Measurements from ENCODE around the gene PPP2R5B.

The PPP2R5B gene

DNA sequence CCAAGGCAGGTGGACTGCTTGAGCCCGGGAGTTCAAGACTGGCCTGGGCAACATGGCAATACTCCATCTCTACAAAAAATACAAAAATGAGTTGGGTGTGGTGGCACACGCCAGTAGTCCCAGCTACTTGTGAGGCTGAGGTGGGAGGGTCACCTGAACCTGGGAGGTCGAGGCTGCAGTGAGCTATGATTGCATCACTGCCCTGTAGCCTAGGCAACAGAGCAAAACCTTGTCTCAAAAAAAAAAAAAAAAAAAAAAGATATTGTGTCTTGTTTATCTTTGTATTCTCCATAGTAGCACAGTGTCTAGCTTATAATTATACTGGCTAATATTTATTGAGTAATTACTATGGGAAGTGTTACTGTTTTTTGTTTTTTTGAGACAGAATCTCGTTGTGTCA, 27.0 kb downstream of the PPP2R5B start:
- 70% methylated on average over 2 of the region's 4 CpGs for WGBS (ENCODE audit: insufficient coverage)
- Histone ChIP-seq H3K4me1 (ENCODE audit: control extremely low read depth in 1 of 4, control insufficient read depth in 4 of 4, insufficient read depth in 4 of 4, low read length in 3 of 4) (no peaks in the 10 kb centered on the region), H3K27me3 (replicated peaks in 2 of 5; ENCODE audit: control insufficient read depth in 4 of 5, insufficient read depth in 5 of 5, low read length in 4 of 5) (peaks cover 0 to 10% (median 4%) of the 10 kb centered on the region in 5 experiments), H3K4me3 (ENCODE audit: control insufficient read depth in 1 of 7, extremely low read depth in 1 of 7, insufficient read depth in 4 of 7, low read depth in 2 of 7, low read length in 6 of 7) (no peak overlapping the region), H3K36me3 (ENCODE audit: control insufficient read depth in 4 of 4, insufficient read depth in 4 of 4, low read length in 3 of 4) (no peaks in the 10 kb centered on the region), H3K27ac (ENCODE audit: insufficient read depth in 1 of 2, low read depth in 1 of 2, low read length in 2 of 2, poor library complexity in 1 of 2, severe bottlenecking in 2 of 2) (no peak overlapping the region), H3K9me3 (ENCODE audit: control extremely low read depth in 1 of 5, control insufficient read depth in 4 of 5, insufficient read depth in 2 of 5, low read depth in 1 of 5, low read length in 4 of 5) (no peaks in the 10 kb centered on the region)
- DNase-seq, result no peak
- ChIA-PET CTCF (interaction anchor here (0.9 to 1.2 kb wide), 4 partner anchors 16 to 48 kb away, joined by 3 read pairs; partner anchors contain the start of gene GPHA2), POLR2A (no interaction called here)

- Histone ChIP-seq H3K27me3 (replicated peaks in 2 of 5; ENCODE audit: control insufficient read depth in 4 of 5, insufficient read depth in 5 of 5, low read length in 4 of 5) (peaks cover 0 to 9% (median 4%) of the 10 kb centered on the region in 5 experiments), H3K4me1 (ENCODE audit: control extremely low read depth in 1 of 4, control insufficient read depth in 4 of 4, insufficient read depth in 4 of 4, low read length in 3 of 4) (no peaks in the 10 kb centered on the region), H3K27ac (ENCODE audit: insufficient read depth in 1 of 2, low read depth in 1 of 2, low read length in 2 of 2, poor library complexity in 1 of 2, severe bottlenecking in 2 of 2) (no peak overlapping the region), H3K36me3 (ENCODE audit: control insufficient read depth in 4 of 4, insufficient read depth in 4 of 4, low read length in 3 of 4) (no peaks in the 10 kb centered on the region), H3K9me3 (ENCODE audit: control extremely low read depth in 1 of 5, control insufficient read depth in 4 of 5, insufficient read depth in 2 of 5, low read depth in 1 of 5, low read length in 4 of 5) (no peaks in the 10 kb centered on the region), H3K4me3 (ENCODE audit: control insufficient read depth in 1 of 7, extremely low read depth in 1 of 7, insufficient read depth in 4 of 7, low read depth in 2 of 7, low read length in 6 of 7) (no peak overlapping the region)
- 83% methylated on average over 5 of the region's 5 CpGs for WGBS (ENCODE audit: insufficient coverage)
- CTCF ChIA-PET, result interaction anchor here (1.1 to 1.4 kb wide), 2 partner anchors 9 to 60 kb away, joined by 4 read pairs; no protein-coding TSS in a partner anchor
- POLR2A ChIA-PET, result no interaction called here
- no peak for DNase-seq
These were observed 29.7 kb downstream of the PPP2R5B start for GRCh38 chr11:64954201-64954600.

- POLR2A ChIA-PET, result no interaction called here
- CTCF ChIA-PET, result interaction anchor here (1.0 kb wide), 1 partner anchor 33 kb away, joined by 3 read pairs; no protein-coding TSS in a partner anchor
These were observed 35.0 kb downstream of the PPP2R5B start for GRCh38 chr11:64959498-64959897.

DNA sequence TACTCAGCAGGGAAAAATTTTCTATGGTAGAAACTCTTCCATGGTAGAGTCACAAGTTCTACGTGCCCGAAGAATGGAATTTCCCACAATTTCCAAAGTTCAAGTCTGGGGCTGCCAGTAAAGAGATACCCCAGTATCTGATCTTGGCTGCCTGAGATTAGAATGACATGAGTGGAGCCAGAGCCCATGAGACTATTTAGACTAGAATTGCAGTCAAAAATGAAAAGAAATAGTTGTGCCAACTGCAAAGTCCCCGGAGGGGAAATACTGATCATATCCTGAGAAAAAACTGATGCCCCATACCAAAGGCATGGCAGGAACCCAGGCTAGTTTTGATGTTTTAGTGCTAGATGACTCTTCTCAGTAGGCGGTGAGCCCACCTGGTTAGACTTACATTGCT, 36.2 kb downstream of the PPP2R5B start:
- Histone ChIP-seq H3K9me3 (ENCODE audit: control extremely low read depth in 1 of 5, control insufficient read depth in 4 of 5, insufficient read depth in 2 of 5, low read depth in 1 of 5, low read length in 4 of 5) (no peaks in the 10 kb centered on the region), H3K36me3 (ENCODE audit: control insufficient read depth in 4 of 4, insufficient read depth in 4 of 4, low read length in 3 of 4) (no peaks in the 10 kb centered on the region), H3K4me1 (ENCODE audit: control extremely low read depth in 1 of 4, control insufficient read depth in 4 of 4, insufficient read depth in 4 of 4, low read length in 3 of 4) (no peaks in the 10 kb centered on the region), H3K27ac (ENCODE audit: insufficient read depth in 1 of 2, low read depth in 1 of 2, low read length in 2 of 2, poor library complexity in 1 of 2, severe bottlenecking in 2 of 2) (no peak overlapping the region), H3K4me3 (ENCODE audit: control insufficient read depth in 1 of 7, extremely low read depth in 1 of 7, insufficient read depth in 4 of 7, low read depth in 2 of 7, low read length in 6 of 7) (no peak overlapping the region), H3K27me3 (replicated peaks in 2 of 5; ENCODE audit: control insufficient read depth in 4 of 5, insufficient read depth in 5 of 5, low read length in 4 of 5) (no peaks in the 10 kb centered on the region)
- 96% methylated on average over 3 of the region's 4 CpGs for whole genome bisulfite sequencing (ENCODE audit: insufficient coverage)
- POLR2A ChIA-PET, result no interaction called here
- CTCF ChIA-PET, result no interaction called here
- DNase-seq, result no peak

More at GRCh38 chr11:64959498-64959897, 35.0 kb downstream of the PPP2R5B start:
- Histone ChIP-seq H3K27ac (ENCODE audit: insufficient read depth in 1 of 2, low read depth in 1 of 2, low read length in 2 of 2, poor library complexity in 1 of 2, severe bottlenecking in 2 of 2) (no peak overlapping the region), H3K4me3 (ENCODE audit: control insufficient read depth in 1 of 7, extremely low read depth in 1 of 7, insufficient read depth in 4 of 7, low read depth in 2 of 7, low read length in 6 of 7) (no peak overlapping the region), H3K27me3 (replicated peaks in 2 of 5; ENCODE audit: control insufficient read depth in 4 of 5, insufficient read depth in 5 of 5, low read length in 4 of 5) (peaks cover 0 to 4% (median under 1%) of the 10 kb centered on the region in 5 experiments), H3K9me3 (ENCODE audit: control extremely low read depth in 1 of 5, control insufficient read depth in 4 of 5, insufficient read depth in 2 of 5, low read depth in 1 of 5, low read length in 4 of 5) (no peaks in the 10 kb centered on the region), H3K36me3 (ENCODE audit: control insufficient read depth in 4 of 4, insufficient read depth in 4 of 4, low read length in 3 of 4) (no peaks in the 10 kb centered on the region), H3K4me1 (ENCODE audit: control extremely low read depth in 1 of 4, control insufficient read depth in 4 of 4, insufficient read depth in 4 of 4, low read length in 3 of 4) (no peaks in the 10 kb centered on the region)
- no peak for DNase-seq
- WGBS (ENCODE audit: insufficient coverage), result 100% methylated on average over 2 of the region's 3 CpGs

- Histone ChIP-seq H3K27me3 (replicated peaks in 2 of 5; ENCODE audit: control insufficient read depth in 4 of 5, insufficient read depth in 5 of 5, low read length in 4 of 5) (no peaks in the 10 kb centered on the region), H3K4me1 (ENCODE audit: control extremely low read depth in 1 of 4, control insufficient read depth in 4 of 4, insufficient read depth in 4 of 4, low read length in 3 of 4) (no peaks in the 10 kb centered on the region), H3K4me3 (ENCODE audit: control insufficient read depth in 1 of 7, extremely low read depth in 1 of 7, insufficient read depth in 4 of 7, low read depth in 2 of 7, low read length in 6 of 7) (no peak overlapping the region), H3K27ac (ENCODE audit: insufficient read depth in 1 of 2, low read depth in 1 of 2, low read length in 2 of 2, poor library complexity in 1 of 2, severe bottlenecking in 2 of 2) (no peak overlapping the region), H3K36me3 (ENCODE audit: control insufficient read depth in 4 of 4, insufficient read depth in 4 of 4, low read length in 3 of 4) (no peaks in the 10 kb centered on the region), H3K9me3 (ENCODE audit: control extremely low read depth in 1 of 5, control insufficient read depth in 4 of 5, insufficient read depth in 2 of 5, low read depth in 1 of 5, low read length in 4 of 5) (no peaks in the 10 kb centered on the region)
- CTCF ChIA-PET, result interaction anchor here (1.0 to 1.9 kb wide), 4 partner anchors 9 to 33 kb away, joined by 3 to 4 read pairs (median 3); partner anchors contain the start of gene BATF2
- POLR2A ChIA-PET, result no interaction called here
- DNase-seq, result no peak
- 69% methylated on average over 3 of the region's 5 CpGs for WGBS (ENCODE audit: insufficient coverage)
These were observed 38.7 kb downstream of the PPP2R5B start for GRCh38 chr11:64963072-64963631.

DNA sequence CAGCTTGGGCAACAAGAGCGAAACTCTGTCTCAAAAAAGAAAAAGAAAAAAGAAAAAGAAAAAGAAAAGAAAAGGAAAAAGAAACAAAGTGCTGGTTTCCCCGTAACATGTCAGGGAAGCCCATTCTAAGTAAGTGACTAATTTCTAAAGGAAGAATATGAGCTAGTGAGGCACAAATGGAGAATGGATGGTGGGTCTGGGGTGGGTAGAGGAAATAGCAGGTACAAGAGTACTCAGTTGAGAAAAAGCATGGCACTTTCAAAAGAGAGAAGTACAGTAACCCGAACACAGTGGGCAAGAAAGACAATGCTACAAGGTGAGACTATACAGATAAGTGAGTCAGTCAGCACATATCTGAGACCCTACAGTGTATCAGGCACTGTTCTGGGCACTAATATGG, 42.9 kb downstream of the PPP2R5B start:
- Histone ChIP-seq H3K27me3 (replicated peaks in 2 of 5; ENCODE audit: control insufficient read depth in 4 of 5, insufficient read depth in 5 of 5, low read length in 4 of 5) (peaks cover 0 to 16% (median 7%) of the 10 kb centered on the region in 5 experiments), H3K9me3 (ENCODE audit: control extremely low read depth in 1 of 5, control insufficient read depth in 4 of 5, insufficient read depth in 2 of 5, low read depth in 1 of 5, low read length in 4 of 5) (no peaks in the 10 kb centered on the region), H3K27ac (ENCODE audit: insufficient read depth in 1 of 2, low read depth in 1 of 2, low read length in 2 of 2, poor library complexity in 1 of 2, severe bottlenecking in 2 of 2) (no peak overlapping the region), H3K4me3 (ENCODE audit: control insufficient read depth in 1 of 7, extremely low read depth in 1 of 7, insufficient read depth in 4 of 7, low read depth in 2 of 7, low read length in 6 of 7) (no peak overlapping the region), H3K4me1 (ENCODE audit: control extremely low read depth in 1 of 4, control insufficient read depth in 4 of 4, insufficient read depth in 4 of 4, low read length in 3 of 4) (peaks cover 0 to 12% (median 9%) of the 10 kb centered on the region in 4 experiments), H3K36me3 (ENCODE audit: control insufficient read depth in 4 of 4, insufficient read depth in 4 of 4, low read length in 3 of 4) (no peaks in the 10 kb centered on the region)
- 97% methylated on average over 3 of the region's 3 CpGs for WGBS (ENCODE audit: insufficient coverage)
- no peak for DNase-seq
- CTCF ChIA-PET, result interaction anchor here (1.6 kb wide), 1 partner anchor 29 kb away, joined by 5 read pairs; the partner anchor contains the start of gene BATF2
- POLR2A ChIA-PET, result interaction anchor here (1.0 kb wide), 1 partner anchor 12 kb away, joined by 4 read pairs; no protein-coding TSS in a partner anchor

DNA sequence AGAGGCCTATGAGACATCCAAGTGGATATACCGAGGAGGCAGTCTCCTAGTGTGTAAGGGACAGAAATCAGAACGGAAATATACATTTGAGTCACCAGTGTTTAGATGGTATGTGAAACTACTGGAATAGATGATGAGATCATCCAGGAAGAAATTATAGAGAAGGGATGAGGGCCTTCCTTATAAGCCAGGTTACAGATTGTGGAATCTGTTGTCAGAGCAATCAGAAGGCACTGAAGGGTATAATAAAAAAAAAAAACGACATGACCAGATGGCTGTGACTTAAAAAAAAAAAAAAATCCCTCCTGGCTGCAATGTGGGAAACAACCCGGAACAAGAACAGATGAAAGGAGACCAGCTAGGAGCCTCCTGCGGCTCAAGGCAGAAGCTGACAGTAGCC, 44.7 kb downstream of the PPP2R5B start:
- no peak overlapping the region for H3K27ac ChIP-seq (ENCODE audit: insufficient read depth in 1 of 2, low read depth in 1 of 2, low read length in 2 of 2, poor library complexity in 1 of 2, severe bottlenecking in 2 of 2)
- peaks cover 0 to 12% (median 9%) of the 10 kb centered on the region in 4 experiments for H3K4me1 ChIP-seq (ENCODE audit: control extremely low read depth in 1 of 4, control insufficient read depth in 4 of 4, insufficient read depth in 4 of 4, low read length in 3 of 4)
- no peak for DNase-seq
- no peaks in the 10 kb centered on the region for H3K36me3 ChIP-seq (ENCODE audit: control insufficient read depth in 4 of 4, insufficient read depth in 4 of 4, low read length in 3 of 4)
- no peak overlapping the region for H3K4me3 ChIP-seq (ENCODE audit: control insufficient read depth in 1 of 7, extremely low read depth in 1 of 7, insufficient read depth in 4 of 7, low read depth in 2 of 7, low read length in 6 of 7)
- CTCF ChIA-PET, result interaction anchor here (1.2 kb wide), 1 partner anchor 16 kb away, joined by 3 read pairs; no protein-coding TSS in a partner anchor
- POLR2A ChIA-PET, result no interaction called here
- H3K9me3 ChIP-seq (ENCODE audit: control extremely low read depth in 1 of 5, control insufficient read depth in 4 of 5, insufficient read depth in 2 of 5, low read depth in 1 of 5, low read length in 4 of 5), result no peaks in the 10 kb centered on the region
- 81% methylated on average over 5 of the region's 5 CpGs for whole genome bisulfite sequencing (ENCODE audit: insufficient coverage)
- peaks cover 0 to 18% (median 7%) of the 10 kb centered on the region in 5 experiments for H3K27me3 ChIP-seq (replicated peaks in 2 of 5; ENCODE audit: control insufficient read depth in 4 of 5, insufficient read depth in 5 of 5, low read length in 4 of 5)
